IMR-90 (cell line): ENCODE data around the gene DIP2A. TPM values are rescaled to one million over a fixed set of nuclear protein-coding genes. Genes with fewer than 3 reads are reported as not detected.

Experiments used
- ATAC-seq: fragments of 200-7000 bp; cut with Tn5 transposase; 2 replicates; pipeline ENCODE4 v1.9.1; 2020; ENCODE audit warnings: low read depth, mild to moderate bottlenecking, moderate library complexity
- BruUV-seq: library from RNA; stranded (reverse); fragments of 400-500 nt; replicated peaks from 2 replicates; lab custom pipeline; 2021; lab: Mats Ljungman, UMichigan
- CTCF ChIA-PET: fragments of 300-600 bp; formaldehyde crosslinking; extraction: SDS; loops from one replicate; lab custom pipeline; 2021; ENCODE audit warnings: antibody characterized with exemption; lab: Yijun Ruan, JAX
- POLR2A ChIA-PET: fragments of 300-600 bp; sonication (Branson Sonifier 250); formaldehyde crosslinking; loops from one replicate; lab custom pipeline; 2022; ENCODE audit warnings: antibody characterized with exemption; ENCODE audit not compliant: unreplicated experiment; lab: Charles Lee
- DNase-seq: peaks from one replicate; pipeline ENCODE4 v3.0.0; 2013
- H2AFZ ChIP-seq: replicated peaks from 2 replicates; pipeline ENCODE3; 2013; ENCODE audit warnings: low read length, mild to moderate bottlenecking; ENCODE audit not compliant: poor library complexity
- H2AK5ac ChIP-seq: 2 replicates; pipeline ENCODE4 v1.6.1; 2013; ENCODE audit warnings: low read depth, low read length, inconsistent platforms
- H2AK9ac ChIP-seq: replicated peaks from 2 replicates; pipeline ENCODE3; 2013; ENCODE audit warnings: mild to moderate bottlenecking, low read depth, low read length, moderate library complexity; ENCODE audit not compliant: poor library complexity
- H2BK120ac ChIP-seq: 2 replicates; pipeline ENCODE4 v1.6.1; 2013; ENCODE audit warnings: low read depth, low read length, inconsistent platforms
- H2BK15ac ChIP-seq: 3 replicates; pipeline ENCODE4 v1.6.1; 2013; ENCODE audit warnings: low read depth, low read length, inconsistent platforms
- H2BK20ac ChIP-seq: 2 replicates; pipeline ENCODE4 v1.6.1; 2013; ENCODE audit warnings: low read depth, mild to moderate bottlenecking, inconsistent platforms, low read length, moderate library complexity
- H2BK5ac ChIP-seq: 2 replicates; pipeline ENCODE4 v1.6.1; 2013; ENCODE audit warnings: mild to moderate bottlenecking, low read depth, low read length, inconsistent platforms; ENCODE audit not compliant: poor library complexity, severe bottlenecking
- H3K14ac ChIP-seq: replicated peaks from 2 replicates; pipeline ENCODE4 v1.6.1; 2013; ENCODE audit warnings: low read depth, low read length, inconsistent platforms
- H3K18ac ChIP-seq: 2 replicates; pipeline ENCODE4 v1.6.1; 2013; ENCODE audit warnings: low read depth, low read length, control low read depth
- H3K23ac ChIP-seq: 2 replicates; pipeline ENCODE4 v1.6.1; 2013; ENCODE audit warnings: low read depth, low read length, inconsistent platforms
- H3K27ac ChIP-seq: 2 replicates; pipeline ENCODE4 v1.5.1; 2013; ENCODE audit warnings: mild to moderate bottlenecking, control low read depth, low read length; ENCODE audit not compliant: insufficient read depth
- H3K27me3 ChIP-seq: 2 replicates; pipeline ENCODE4 v1.6.1; 2013; ENCODE audit warnings: low read length; ENCODE audit not compliant: control insufficient read depth, insufficient read depth
- H3K36me3 ChIP-seq: 2 replicates; pipeline ENCODE4 v1.6.1; 2013; ENCODE audit warnings: low read length, mixed read lengths; ENCODE audit not compliant: control insufficient read depth, insufficient read depth
- H3K4ac ChIP-seq: 2 replicates; pipeline ENCODE4 v1.6.1; 2013; ENCODE audit warnings: low read depth, low read length, inconsistent platforms
- H3K4me1 ChIP-seq: 2 replicates; pipeline ENCODE4 v1.6.1; 2013; ENCODE audit warnings: low read length, mixed read lengths; ENCODE audit not compliant: control insufficient read depth, insufficient read depth
- H3K4me2 ChIP-seq: 2 replicates; pipeline ENCODE4 v1.6.1; 2013; ENCODE audit warnings: low read depth, mild to moderate bottlenecking, control low read depth, low read length, moderate library complexity
- H3K4me3 ChIP-seq: 2 replicates; pipeline ENCODE4 v1.5.1; 2013; ENCODE audit warnings: low read depth, mild to moderate bottlenecking, control low read depth, low read length, moderate library complexity; ENCODE audit not compliant: insufficient read depth
- H3K56ac ChIP-seq: 2 replicates; pipeline ENCODE4 v1.6.1; 2013; ENCODE audit warnings: low read length, inconsistent platforms; ENCODE audit not compliant: insufficient read depth; ENCODE audit errors: extremely low read depth
- H3K79me1 ChIP-seq, 2 experiments: 2 replicates each; pipeline ENCODE4 v1.6.1; 2013; ENCODE audit warnings: low read length in 2 of 2, inconsistent platforms in 1 of 2, low read depth in 1 of 2
- H3K9ac ChIP-seq: 2 replicates; pipeline ENCODE4 v1.6.1; 2013; ENCODE audit warnings: low read depth, low read length, control low read depth
- H3K9me1 ChIP-seq: 2 replicates; pipeline ENCODE4 v1.6.1; 2013; ENCODE audit warnings: low read length, inconsistent platforms; ENCODE audit not compliant: insufficient read depth
- H3K9me3 ChIP-seq: 2 replicates; pipeline ENCODE4 v1.6.1; 2013; ENCODE audit warnings: low read length; ENCODE audit not compliant: control insufficient read depth, insufficient read depth
- H4K20me1 ChIP-seq: 2 replicates; pipeline ENCODE4 v1.6.1; 2013; ENCODE audit warnings: low read length, inconsistent platforms; ENCODE audit not compliant: insufficient read depth
- H4K5ac ChIP-seq: 2 replicates; pipeline ENCODE4 v1.6.1; 2013; ENCODE audit warnings: mild to moderate bottlenecking, low read depth, low read length, control low read depth
- H4K8ac ChIP-seq, 2 experiments: 2 replicates each; pipeline ENCODE4 v1.6.1; 2013; ENCODE audit warnings: low read depth in 2 of 2, low read length in 2 of 2, control low read depth in 1 of 2, inconsistent platforms in 1 of 2
- H4K91ac ChIP-seq: 2 replicates; pipeline ENCODE4 v1.6.1; 2013; ENCODE audit warnings: low read depth, low read length, inconsistent platforms; ENCODE audit not compliant: insufficient read depth
- CHD1 ChIP-seq: IDR thresholded peaks from 2 replicates; pipeline ENCODE4 v1.6.1; 2012; ENCODE audit warnings: low read depth, low read length, improper control_type of control experiment
- MAFK ChIP-seq: IDR thresholded peaks from 2 replicates; pipeline ENCODE4 v1.6.1; 2012; ENCODE audit warnings: low read depth, low read length, improper control_type of control experiment
- MAZ ChIP-seq: IDR thresholded peaks from 2 replicates; pipeline ENCODE4 v1.6.1; 2012; ENCODE audit warnings: low read depth, mild to moderate bottlenecking, low read length, improper control_type of control experiment, moderate library complexity, borderline replicate concordance
- NFE2L2 ChIP-seq: fragments of 150-350 bp; IDR thresholded peaks from 2 replicates; pipeline ENCODE4 v1.6.1; 2016; ENCODE audit warnings: low read depth, mild to moderate bottlenecking, low read length
- POLR2A ChIP-seq: IDR thresholded peaks from 2 replicates; pipeline ENCODE4 v1.6.1; 2012; ENCODE audit warnings: mild to moderate bottlenecking, low read depth, low read length
- RCOR1 ChIP-seq: IDR thresholded peaks from 2 replicates; pipeline ENCODE4 v1.6.1; 2012; ENCODE audit warnings: mild to moderate bottlenecking, low read length, improper control_type of control experiment; ENCODE audit not compliant: insufficient replicate concordance
- WGBS, 2 experiments: methylation state at CpG; one replicate each; pipeline versions ENCODE4 v1.1.5 to v1.1.7; 2013; ENCODE audit warnings: missing lambda C conversion rate in 2 of 2; ENCODE audit not compliant: insufficient read length in 1 of 2; ENCODE audit errors: extremely low coverage in 2 of 2; 5-methylcytosine and 5-hydroxymethylcytosine counted together
- dilution Hi-C: fragments of 300-500 bp; cut with HindIII; formaldehyde crosslinking; loops from one replicate; pipeline ENCODE4 v1.14.3; 2018; ENCODE audit warnings: low sequenced_read_pairs; ENCODE audit not compliant: unreplicated experiment
- in situ Hi-C: fragments of 300-500 bp; cut with MboI; formaldehyde crosslinking; loops from 3 replicates; pipeline ENCODE4 v1.14.3; 2019; ENCODE audit warnings: low sequenced_read_pairs, inconsistent platforms, mixed read lengths
- intact Hi-C: fragments of 100-400 bp; cut with micrococcal nuclease; formaldehyde crosslinking; loops from 2 replicates; pipeline ENCODE4 v1.10.0; 2022
- polyA plus RNA-seq, 3 experiments: library from polyadenylated mRNA; depleted of rRNA; stranded (reverse); fragments of >200 nt; gene quantifications; 2 replicates each; pipeline ENCODE4 v1.2.3, GENCODE V29; 2012; ENCODE audit warnings: low replicate concordance in 1 of 3
- total RNA-seq: library from RNA; depleted of rRNA; stranded (reverse); fragments of >200 nt; gene quantifications from 2 replicates; pipeline ENCODE4 v1.2.3, GENCODE V29; 2012
- TF ChIP-seq, protein P1 (sequence below): fragments of 150-350 bp; IDR thresholded peaks from 2 replicates; pipeline ENCODE4 v1.6.1; 2017; ENCODE audit warnings: mild to moderate bottlenecking, antibody characterized with exemption, low read length, low read depth
- TF ChIP-seq, protein P2 (sequence below): fragments of 150-350 bp; IDR thresholded peaks from 2 replicates; pipeline ENCODE4 v1.6.1; 2016; ENCODE audit warnings: low read depth, mild to moderate bottlenecking, low read length, moderate library complexity, borderline replicate concordance

The DIP2A gene
- total and polyA plus RNA-seq, 2 of the 4 experiments (the other 2 are of a cell fraction), result 17.9 to 24.3 TPM

DNA sequence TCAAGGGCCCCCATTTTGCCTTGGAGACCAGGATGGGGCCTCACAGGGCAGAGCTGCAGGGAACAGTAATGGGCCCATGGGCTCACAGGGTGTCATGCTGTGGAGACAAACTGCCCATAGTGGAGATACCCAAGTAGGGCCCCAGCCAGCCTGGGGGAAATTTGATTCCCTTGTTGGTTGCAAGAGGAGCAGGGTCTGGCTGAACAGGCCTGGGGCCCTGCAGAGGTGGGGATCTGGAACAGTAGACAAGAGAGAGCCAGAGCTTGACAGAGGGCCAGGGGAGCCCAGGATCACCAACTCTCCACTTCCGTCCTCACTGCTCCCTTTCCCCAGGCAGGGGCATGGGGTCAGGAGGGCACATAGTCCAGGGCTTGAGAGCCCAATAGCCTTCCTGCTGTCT, 137.5 kb downstream of the DIP2A start:
- H3K9me1 ChIP-seq, result peaks cover 8% of the 10 kb centered on the region; the same call in 1 of the 2 replicates
- no peak overlapping the region for H2BK20ac ChIP-seq
- H2AK5ac ChIP-seq, result no peak overlapping the region
- no peak for TF ChIP-seq MAZ
- TF ChIP-seq RCOR1, result no peak
- TF ChIP-seq, protein P1, sequence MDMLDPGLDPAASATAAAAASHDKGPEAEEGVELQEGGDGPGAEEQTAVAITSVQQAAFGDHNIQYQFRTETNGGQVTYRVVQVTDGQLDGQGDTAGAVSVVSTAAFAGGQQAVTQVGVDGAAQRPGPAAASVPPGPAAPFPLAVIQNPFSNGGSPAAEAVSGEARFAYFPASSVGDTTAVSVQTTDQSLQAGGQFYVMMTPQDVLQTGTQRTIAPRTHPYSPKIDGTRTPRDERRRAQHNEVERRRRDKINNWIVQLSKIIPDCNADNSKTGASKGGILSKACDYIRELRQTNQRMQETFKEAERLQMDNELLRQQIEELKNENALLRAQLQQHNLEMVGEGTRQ, result no peak
- TF ChIP-seq, protein P2, sequence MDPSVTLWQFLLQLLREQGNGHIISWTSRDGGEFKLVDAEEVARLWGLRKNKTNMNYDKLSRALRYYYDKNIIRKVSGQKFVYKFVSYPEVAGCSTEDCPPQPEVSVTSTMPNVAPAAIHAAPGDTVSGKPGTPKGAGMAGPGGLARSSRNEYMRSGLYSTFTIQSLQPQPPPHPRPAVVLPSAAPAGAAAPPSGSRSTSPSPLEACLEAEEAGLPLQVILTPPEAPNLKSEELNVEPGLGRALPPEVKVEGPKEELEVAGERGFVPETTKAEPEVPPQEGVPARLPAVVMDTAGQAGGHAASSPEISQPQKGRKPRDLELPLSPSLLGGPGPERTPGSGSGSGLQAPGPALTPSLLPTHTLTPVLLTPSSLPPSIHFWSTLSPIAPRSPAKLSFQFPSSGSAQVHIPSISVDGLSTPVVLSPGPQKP, result no peak
- TF ChIP-seq NFE2L2, result no peak
- TF ChIP-seq POLR2A, result no peak
- no peak for TF ChIP-seq MAFK
- no peak for TF ChIP-seq CHD1
- H3K9ac ChIP-seq, result no peak overlapping the region
- H4K91ac ChIP-seq, result no peak overlapping the region
- H3K27ac ChIP-seq, result no peak overlapping the region
- no peak overlapping the region for H2AFZ ChIP-seq
- H3K14ac ChIP-seq, result no peak overlapping the region
- H3K9me3 ChIP-seq, result peaks cover 15% of the 10 kb centered on the region
- H3K36me3 ChIP-seq, result no peaks in the 10 kb centered on the region
- no peak overlapping the region for H3K4me2 ChIP-seq
- peaks cover 6% of the 10 kb centered on the region for H3K4me1 ChIP-seq
- BruUV-seq, result no TSS peak
- ChIA-PET POLR2A (no interaction called here), CTCF (no interaction called here)
- H2BK120ac ChIP-seq, result no peak overlapping the region
- H3K23ac ChIP-seq, result no peak overlapping the region
- no peak overlapping the region for H3K4ac ChIP-seq
- no peak overlapping the region for H3K56ac ChIP-seq
- no peak for DNase-seq
- H2BK5ac ChIP-seq, result no peak overlapping the region
- intact Hi-C loops (no loop called here), dilution Hi-C loops (no loop called here), in situ Hi-C loops (no loop called here)
- no peak overlapping the region for H3K18ac ChIP-seq
- WGBS, 2 experiments, result no CpG with 5 or more reads among the region's 1 CpG
- H3K27me3 ChIP-seq, result no peaks in the 10 kb centered on the region
- no peak overlapping the region for H3K4me3 ChIP-seq
- no peak overlapping the region for H2BK15ac ChIP-seq
- H4K20me1 ChIP-seq, result no peaks in the 10 kb centered on the region
- ATAC-seq, result no peak
- no peaks in the 10 kb centered on the region for H3K79me1 ChIP-seq
- H4K8ac ChIP-seq, result no peak overlapping the region
- H2AK9ac ChIP-seq, result no peak overlapping the region
- H4K5ac ChIP-seq, result no peak overlapping the region
